ENCODE data around the gene LRRC59. TPM values are rescaled to one million over a fixed set of nuclear protein-coding genes. Genes with fewer than 3 reads are reported as not detected.

LRRC59 gene
- total and polyA plus RNA-seq, 2 of the 13 experiments (the other 11 are each of a cell fraction or from before 2014, with no cell fraction given) = 87.3 to 222 TPM

- Histone ChIP-seq H3K4me3 (replicated peaks in 1 of 3; ENCODE audit: insufficient read depth in 1 of 3, low read depth in 2 of 3, low read length in 3 of 3) (no peak overlapping the region), H3K4me2 (ENCODE audit: low read depth, low read length) (no peak overlapping the region), H2AFZ (ENCODE audit: low read length) (no peak overlapping the region), H3K27me3 (ENCODE audit: control insufficient read depth in 1 of 2, insufficient read depth in 2 of 2, low read length in 2 of 2) (no peaks in the 10 kb centered on the region; a peak in 1 of 5 replicates), H4K20me1 (ENCODE audit: insufficient read depth, low read length) (no peaks in the 10 kb centered on the region), H3K4me1 (ENCODE audit: insufficient read depth, low read length) (peaks cover 43% of the 10 kb centered on the region), H3K9me3 (ENCODE audit: low read length) (no peaks in the 10 kb centered on the region), H3K79me2 (ENCODE audit: insufficient read depth, low read length) (peaks cover 29% of the 10 kb centered on the region), H3K36me3 (replicated peaks in 1 of 2; ENCODE audit: control insufficient read depth in 1 of 2, insufficient read depth in 2 of 2, low read length in 2 of 2) (peaks cover 33 to 57% of the 10 kb centered on the region in 2 experiments), H3K9ac (ENCODE audit: insufficient read depth, low read depth, low read length) (no peak overlapping the region), H3K27ac (ENCODE audit: extremely low read length, insufficient read depth, low read length) (no peak overlapping the region)
- in situ Hi-C loops (cut with HindIII; ENCODE audit: extremely low pct_ligation_motif_present, low pct_unique_long_range_greater_than_20kb) = no loop called here
- CTCF ChIA-PET (ENCODE audit: low intra/inter-chr PET ratio, low total read pairs) = no interaction called here
- WGBS (ENCODE audit: low lambda C conversion rate) = 100% methylated on average over 1 of the region's 1 CpG
- TF ChIP-seq LRRFIP1 (CRISPR knock-in tag; conservative IDR thresholded peaks at IDR 0.05) (no peak), EEA1 (CRISPR knock-in tag; IDR thresholded peaks at IDR 0.05; ENCODE audit: borderline replicate concordance) (no peak), ZNF773 (CRISPR knock-in tag; IDR thresholded peaks at IDR 0.05; ENCODE audit: borderline replicate concordance) (no peak), HMGA1 (CRISPR knock-in tag; conservative IDR thresholded peaks at IDR 0.05) (no peak), ZMYM3 (CRISPR knock-in tag; IDR thresholded peaks at IDR 0.05) (no peak), ZFP91 (CRISPR knock-in tag; IDR thresholded peaks at IDR 0.05; ENCODE audit: borderline replicate concordance) (no peak), NFRKB (IDR thresholded peaks at IDR 0.05) (no peak), MAFG (CRISPR knock-in tag; IDR thresholded peaks at IDR 0.05) (no peak), HOMEZ (CRISPR knock-in tag; IDR thresholded peaks at IDR 0.05; ENCODE audit: low read depth) (no peak)
- POLR2A ChIA-PET = no interaction called here
- intact Hi-C loops (cut with micrococcal nuclease; ENCODE audit: unreplicated experiment) = no loop called here
- FAIRE-seq (no peak), DNase-seq (ENCODE audit: low spot score) (no peak), ATAC-seq (no peak)
- no TSS peak for BruUV-seq (replicated peaks)
Observed at GRCh38 chr17:50367401-50367800, 29.9 kb downstream of the LRRC59 start.

Measured in HepG2 (cell line).